NT2/D1 (cell line): Measurements from ENCODE around the gene OTOS.

Experiments
- YY1 ChIP-seq: IDR thresholded peaks from 2 replicates; pipeline ENCODE4 v1.6.1; 2011; ENCODE audit not compliant: insufficient read length, insufficient read depth
- ZNF274 ChIP-seq: IDR thresholded peaks from 2 replicates; pipeline ENCODE4 v1.6.1; 2011; ENCODE audit warnings: mild to moderate bottlenecking, low read depth, low read length

DNA sequence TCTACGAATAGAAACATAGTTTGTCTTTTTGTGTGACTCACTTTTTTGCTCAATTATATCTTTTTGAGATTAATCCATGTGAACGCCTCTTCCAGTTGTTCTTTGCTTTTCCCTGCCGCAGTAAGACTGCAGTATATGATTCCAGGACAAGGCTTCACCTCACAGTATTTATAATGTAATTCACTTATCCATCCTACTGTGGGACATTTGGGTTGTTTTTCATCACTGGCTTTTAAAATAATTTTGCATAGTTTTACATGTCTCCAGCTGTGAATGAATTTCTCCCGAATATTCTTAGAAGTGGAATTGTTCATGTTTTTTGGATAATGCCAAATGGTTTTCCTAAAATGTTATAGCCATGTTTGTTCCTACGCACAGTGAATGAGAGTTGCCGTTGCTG is 26.2 kb downstream of the OTOS start:
- TF ChIP-seq YY1 (no peak), ZNF274 (no peak)
